ENCODE data around the gene KCNMB2.

DNA sequence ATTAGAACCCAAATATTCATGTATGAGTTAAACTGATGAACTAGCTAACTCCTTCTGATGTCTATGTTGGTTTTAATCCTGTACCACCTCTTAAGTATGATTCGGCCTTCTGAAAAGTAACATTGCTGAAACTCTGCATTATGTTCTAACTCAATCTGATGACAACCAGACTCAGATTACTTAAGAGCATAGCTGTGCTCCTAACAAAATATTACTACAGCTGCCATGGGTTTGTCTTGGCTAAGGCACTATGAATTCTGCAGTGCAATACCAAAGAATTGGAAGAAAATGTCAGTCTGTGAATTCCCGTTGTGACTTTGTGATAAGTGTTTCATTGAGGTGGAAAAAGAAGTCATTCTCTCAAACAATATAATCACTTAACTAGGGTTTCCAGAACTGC is 311.0 kb downstream of the KCNMB2 start:
- TF ChIP-seq POLR2A (IDR thresholded peaks at IDR 0.05) (no peak), EP300 (IDR thresholded peaks at IDR 0.05) (peak in 1 of 2 donors; percentile 22)
- TF ChIP-seq, protein P1, sequence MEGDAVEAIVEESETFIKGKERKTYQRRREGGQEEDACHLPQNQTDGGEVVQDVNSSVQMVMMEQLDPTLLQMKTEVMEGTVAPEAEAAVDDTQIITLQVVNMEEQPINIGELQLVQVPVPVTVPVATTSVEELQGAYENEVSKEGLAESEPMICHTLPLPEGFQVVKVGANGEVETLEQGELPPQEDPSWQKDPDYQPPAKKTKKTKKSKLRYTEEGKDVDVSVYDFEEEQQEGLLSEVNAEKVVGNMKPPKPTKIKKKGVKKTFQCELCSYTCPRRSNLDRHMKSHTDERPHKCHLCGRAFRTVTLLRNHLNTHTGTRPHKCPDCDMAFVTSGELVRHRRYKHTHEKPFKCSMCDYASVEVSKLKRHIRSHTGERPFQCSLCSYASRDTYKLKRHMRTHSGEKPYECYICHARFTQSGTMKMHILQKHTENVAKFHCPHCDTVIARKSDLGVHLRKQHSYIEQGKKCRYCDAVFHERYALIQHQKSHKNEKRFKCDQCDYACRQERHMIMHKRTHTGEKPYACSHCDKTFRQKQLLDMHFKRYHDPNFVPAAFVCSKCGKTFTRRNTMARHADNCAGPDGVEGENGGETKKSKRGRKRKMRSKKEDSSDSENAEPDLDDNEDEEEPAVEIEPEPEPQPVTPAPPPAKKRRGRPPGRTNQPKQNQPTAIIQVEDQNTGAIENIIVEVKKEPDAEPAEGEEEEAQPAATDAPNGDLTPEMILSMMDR (IDR thresholded peaks at IDR 0.05), result no peak

Data from tibial nerve (tissue), 4 donors.